ENCODE measurements around the gene PALD1. TPM values are rescaled to one million over a fixed set of nuclear protein-coding genes. Genes with fewer than 3 reads are reported as not detected.

The PALD1 gene
- total and polyA plus RNA-seq, 2 of the 4 experiments (the other 2 are of a cell fraction) = 0.12 to 0.18 TPM

GRCh38 chr10:70500368-70500767 is 21.8 kb downstream of the PALD1 start:
- Histone ChIP-seq H4K8ac (ENCODE audit: low read depth in 2 of 2, low read length in 2 of 2) (no peak overlapping the region), H3K4me3 (ENCODE audit: insufficient read depth, low read depth, low read length) (no peak overlapping the region), H3K56ac (ENCODE audit: extremely low read depth, insufficient read depth, low read length) (no peak overlapping the region), H3K27ac (ENCODE audit: insufficient read depth, low read length) (no peak overlapping the region), H4K20me1 (ENCODE audit: insufficient read depth, low read length) (no peaks in the 10 kb centered on the region), H3K14ac (replicated peaks; ENCODE audit: low read depth, low read length) (no peak overlapping the region), H2BK120ac (ENCODE audit: low read depth, low read length) (no peak overlapping the region), H3K4me2 (ENCODE audit: low read depth, low read length) (no peak overlapping the region), H2BK5ac (ENCODE audit: low read depth, low read length, poor library complexity, severe bottlenecking) (no peak overlapping the region), H2AFZ (replicated peaks; ENCODE audit: low read length, poor library complexity) (no peak overlapping the region), H3K4me1 (ENCODE audit: control insufficient read depth, insufficient read depth, low read length) (peaks cover 1% of the 10 kb centered on the region), H3K79me1 (ENCODE audit: low read depth in 1 of 2, low read length in 2 of 2) (no peaks in the 10 kb centered on the region), H3K9me1 (ENCODE audit: insufficient read depth, low read length) (no peaks in the 10 kb centered on the region; the same call in 1 of the 2 replicates), H2AK5ac (ENCODE audit: low read depth, low read length) (no peak overlapping the region), H3K36me3 (ENCODE audit: control insufficient read depth, insufficient read depth, low read length) (no peaks in the 10 kb centered on the region), H3K23ac (ENCODE audit: low read depth, low read length) (no peak overlapping the region), H3K9ac (ENCODE audit: low read depth, low read length) (no peak overlapping the region), H4K91ac (ENCODE audit: insufficient read depth, low read depth, low read length) (no peak overlapping the region), H4K5ac (ENCODE audit: low read depth, low read length) (no peak overlapping the region), H3K9me3 (ENCODE audit: control insufficient read depth, insufficient read depth, low read length) (no peaks in the 10 kb centered on the region), H3K4ac (ENCODE audit: low read depth, low read length) (no peak overlapping the region), H3K27me3 (ENCODE audit: control insufficient read depth, insufficient read depth, low read length) (peaks cover 7% of the 10 kb centered on the region), H3K18ac (ENCODE audit: low read depth, low read length) (no peak overlapping the region), H2BK15ac (ENCODE audit: low read depth, low read length) (no peak overlapping the region), H2AK9ac (replicated peaks; ENCODE audit: low read depth, low read length, poor library complexity) (no peak overlapping the region), H2BK20ac (ENCODE audit: low read depth, low read length) (no peak overlapping the region)
- dilution Hi-C loops (cut with HindIII; ENCODE audit: low sequenced_read_pairs, unreplicated experiment) = no loop called here
- in situ Hi-C loops (cut with MboI; ENCODE audit: low sequenced_read_pairs) = no loop called here
- ChIA-PET POLR2A (ENCODE audit: unreplicated experiment) (no interaction called here), CTCF (no interaction called here)
- WGBS, 2 experiments (ENCODE audit: extremely low coverage in 2 of 2, insufficient read length in 1 of 2) = 73% methylated on average over 5 of the region's 9 CpGs; no CpG with 5 or more reads in 1 of the 2 experiments
- no TSS peak for BruUV-seq (replicated peaks)
- ATAC-seq (ENCODE audit: low read depth) (no peak), DNase-seq (no peak)
- intact Hi-C loops (cut with micrococcal nuclease) = no loop called here
- no peak for TF ChIP-seq MAZ (IDR thresholded peaks at IDR 0.05; ENCODE audit: borderline replicate concordance, low read depth, low read length)
- no peak for TF ChIP-seq MAFK (IDR thresholded peaks at IDR 0.05; ENCODE audit: low read depth, low read length)
- TF ChIP-seq MXI1 (IDR thresholded peaks at IDR 0.05; ENCODE audit: borderline replicate concordance, low read depth, low read length) = no peak
- no peak for TF ChIP-seq NFE2L2 (IDR thresholded peaks at IDR 0.05; ENCODE audit: low read depth, low read length)
- TF ChIP-seq ELK1 (IDR thresholded peaks at IDR 0.05; ENCODE audit: borderline replicate concordance, low read depth, low read length) = no peak
- TF ChIP-seq FOS (IDR thresholded peaks at IDR 0.05; ENCODE audit: low read depth, low read length) = no peak
- TF ChIP-seq RAD21 (IDR thresholded peaks at IDR 0.05; ENCODE audit: low read length) = no peak
- no peak for TF ChIP-seq POLR2A (IDR thresholded peaks at IDR 0.05; ENCODE audit: low read depth, low read length)
- no peak for TF ChIP-seq USF2 (IDR thresholded peaks at IDR 0.05; ENCODE audit: low read depth, low read length)
- no peak for TF ChIP-seq CHD1 (IDR thresholded peaks at IDR 0.05; ENCODE audit: low read depth, low read length)
- no peak for TF ChIP-seq CEBPB (IDR thresholded peaks at IDR 0.05; ENCODE audit: low read depth, low read length)
- no peak for TF ChIP-seq CTCF (conservative IDR thresholded peaks at IDR 0.05; ENCODE audit: low read depth, low read length)
- TF ChIP-seq SMC3 (IDR thresholded peaks at IDR 0.05; ENCODE audit: low read depth, low read length) = no peak
- TF ChIP-seq RCOR1 (IDR thresholded peaks at IDR 0.05; ENCODE audit: insufficient replicate concordance, low read length) = no peak
- TF ChIP-seq BHLHE40 (IDR thresholded peaks at IDR 0.05; ENCODE audit: low read depth, low read length) = no peak

All from IMR-90 (cell line).